HG03354 (cell line): ENCODE results near the gene IFNL3.

ENCODE experiments used
- ATAC-seq: cut with Tn5 transposase; IDR thresholded peaks from one replicate; pipeline ENCODE4 v1.9.1; 2021; ENCODE audit warnings: mild to moderate bottlenecking; ENCODE audit not compliant: unreplicated experiment, poor library complexity, severe bottlenecking

IFNL3 gene

DNA sequence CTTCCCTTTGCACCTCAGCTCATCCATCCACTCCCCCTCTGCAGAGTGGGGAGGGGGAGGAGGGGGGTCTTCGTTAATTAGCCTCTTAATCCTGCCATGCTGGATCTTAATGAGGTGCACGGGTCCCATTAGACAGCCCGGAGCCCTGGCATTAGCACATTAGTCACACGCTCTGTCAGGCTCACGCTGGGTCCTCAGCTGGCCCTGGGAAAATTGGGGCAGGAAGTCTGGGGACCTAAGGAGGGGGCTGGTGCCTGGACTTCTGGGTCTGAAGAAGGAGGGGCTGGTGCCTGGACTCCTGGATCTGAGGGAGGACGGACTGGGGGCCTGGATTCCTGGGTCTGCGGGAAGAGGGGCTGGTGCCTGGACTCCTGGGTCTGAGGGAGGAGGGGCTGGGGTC, 48.5 kb downstream of the IFNL3 start:
- ATAC-seq = no peak

GRCh38 chr19:39195755-39196154, 49.1 kb downstream of the IFNL3 start:
- no peak for ATAC-seq

GRCh38 chr19:39194832-39195542, 49.8 kb downstream of the IFNL3 start:
- ATAC-seq = no peak

DNA sequence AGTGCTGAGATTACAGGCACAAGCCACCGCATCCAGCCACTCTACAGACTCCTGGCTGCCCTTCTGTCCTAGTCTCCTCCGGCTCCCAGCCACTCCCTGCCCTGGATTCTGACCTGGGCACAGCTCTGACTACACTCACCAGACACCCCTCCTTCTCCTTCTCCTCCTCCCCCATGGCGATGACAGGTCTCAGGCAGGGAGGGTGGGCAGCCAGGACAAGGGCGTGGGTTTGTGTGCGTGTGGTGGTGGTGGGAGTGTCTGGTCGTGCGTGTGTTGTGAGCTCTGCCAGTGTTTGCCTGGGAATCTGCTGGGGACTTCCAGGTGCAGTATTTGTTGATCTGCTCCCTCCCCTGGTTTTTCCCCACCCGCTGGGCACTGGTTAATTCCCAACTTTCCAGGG, 51.0 kb downstream of the IFNL3 start:
- ATAC-seq = no peak
